ENCODE measurements around the gene TMEM151A. TPM values are rescaled to one million over a fixed set of nuclear protein-coding genes. Genes with fewer than 3 reads are reported as not detected.
"Not testable (repeated sequence)": the region's sequence is repeated elsewhere in the genome, so short reads cannot be mapped to it uniquely, and the experiment has no call there.

TMEM151A gene
- total RNA-seq, 1 experiment from 2014 or later, result not detected

DNA sequence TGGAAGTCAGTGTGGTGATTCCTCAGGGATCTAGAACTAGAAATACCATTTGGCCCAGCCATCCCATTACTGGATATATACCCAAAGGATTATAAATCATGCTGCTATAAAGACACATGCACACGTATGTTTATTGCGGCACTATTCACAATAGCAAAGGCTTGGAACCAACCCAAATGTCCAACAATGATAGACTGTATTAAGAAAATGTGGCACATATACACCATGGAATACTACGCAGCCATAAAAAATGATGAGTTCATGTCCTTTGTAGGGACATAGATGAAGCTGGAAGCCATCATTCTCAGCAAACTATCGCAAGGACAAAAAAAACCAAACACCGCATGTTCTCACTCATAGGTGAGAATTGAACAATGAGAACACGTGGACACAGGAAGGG lies 29.1 kb downstream of the TMEM151A start:
- H3K4me3 ChIP-seq (ENCODE audit: low read length); H4K20me1 ChIP-seq (ENCODE audit: low read length); H3K27me3 ChIP-seq (ENCODE audit: low read length); H3K9me2 ChIP-seq (replicated peaks; ENCODE audit: low read length); H3K4me1 ChIP-seq (ENCODE audit: insufficient read depth, low read length); H3K79me2 ChIP-seq (ENCODE audit: low read length); H3K9ac ChIP-seq (ENCODE audit: low read length); BruUV-seq (replicated peaks); CTCF ChIA-PET; H2AFZ ChIP-seq (ENCODE audit: low read length); POLR2A ChIA-PET (ENCODE audit: unreplicated experiment); intact Hi-C loops (cut with micrococcal nuclease); DNase-seq; H3K4me2 ChIP-seq (ENCODE audit: low read length); H3K9me3 ChIP-seq (ENCODE audit: low read length); H3F3A ChIP-seq (ENCODE audit: low read length, unreplicated experiment); ATAC-seq; H3K27ac ChIP-seq (ENCODE audit: low read length); H3K36me3 ChIP-seq (ENCODE audit: low read depth, low read length): not testable (repeated sequence)

GRCh38 chr11:66321606-66322005 lies 29.9 kb downstream of the TMEM151A start:
- Histone ChIP-seq H3K9ac (ENCODE audit: low read length) (no peak overlapping the region), H3K9me2 (replicated peaks; ENCODE audit: low read length) (no peaks in the 10 kb centered on the region), H3F3A (ENCODE audit: low read length, unreplicated experiment) (no peaks in the 10 kb centered on the region), H4K20me1 (ENCODE audit: low read length) (no peaks in the 10 kb centered on the region), H3K4me3 (ENCODE audit: low read length) (no peak overlapping the region), H3K36me3 (ENCODE audit: low read depth, low read length) (no peaks in the 10 kb centered on the region), H3K4me2 (ENCODE audit: low read length) (no peak overlapping the region), H3K79me2 (ENCODE audit: low read length) (no peaks in the 10 kb centered on the region), H3K27me3 (ENCODE audit: low read length) (no peaks in the 10 kb centered on the region), H3K27ac (ENCODE audit: low read length) (no peak overlapping the region), H3K4me1 (ENCODE audit: insufficient read depth, low read length) (peaks cover 3% of the 10 kb centered on the region), H3K9me3 (ENCODE audit: low read length) (no peaks in the 10 kb centered on the region), H2AFZ (ENCODE audit: low read length) (no peak overlapping the region)
- no peak for DNase-seq
- POLR2A ChIA-PET (ENCODE audit: unreplicated experiment), result no interaction called here
- BruUV-seq (replicated peaks), result no TSS peak
- no peak for TF ChIP-seq EZH2phosphoT487 (IDR thresholded peaks at IDR 0.05; ENCODE audit: borderline replicate concordance, low read length)
- no peak for TF ChIP-seq CTCF (conservative IDR thresholded peaks at IDR 0.05; ENCODE audit: low read depth, low read length)
- TF ChIP-seq EZH2 (IDR thresholded peaks at IDR 0.05; ENCODE audit: low read length, unreplicated experiment), result no peak
- intact Hi-C loops (cut with micrococcal nuclease), result no loop called here
- no peak for ATAC-seq
- CTCF ChIA-PET, result interaction anchor here (0.6 to 1.1 kb wide), 2 partner anchors 9 to 64 kb away, joined by 4 to 8 read pairs; no protein-coding TSS in a partner anchor

GRCh38 chr11:66322732-66323427 lies 31.2 kb downstream of the TMEM151A start:
- no TSS peak for BruUV-seq (replicated peaks)
- H3K36me3 ChIP-seq (ENCODE audit: low read depth, low read length), result no peaks in the 10 kb centered on the region
- POLR2A ChIA-PET (ENCODE audit: unreplicated experiment), result no interaction called here

More at GRCh38 chr11:66322732-66323427, 31.2 kb downstream of the TMEM151A start:
- Histone ChIP-seq H3K79me2 (ENCODE audit: low read length) (no peaks in the 10 kb centered on the region), H3K9me3 (ENCODE audit: low read length) (no peaks in the 10 kb centered on the region), H3K27ac (ENCODE audit: low read length) (no peak overlapping the region), H3K9ac (ENCODE audit: low read length) (no peak overlapping the region), H4K20me1 (ENCODE audit: low read length) (no peaks in the 10 kb centered on the region), H3K4me2 (ENCODE audit: low read length) (no peak overlapping the region), H2AFZ (ENCODE audit: low read length) (no peak overlapping the region), H3K27me3 (ENCODE audit: low read length) (no peaks in the 10 kb centered on the region), H3K4me1 (ENCODE audit: insufficient read depth, low read length) (peaks cover 15% of the 10 kb centered on the region), H3K9me2 (replicated peaks; ENCODE audit: low read length) (no peaks in the 10 kb centered on the region), H3K4me3 (ENCODE audit: low read length) (no peak overlapping the region), H3F3A (ENCODE audit: low read length, unreplicated experiment) (no peaks in the 10 kb centered on the region)
- DNase-seq, result no peak
- ATAC-seq, result no peak
- CTCF ChIA-PET, result no interaction called here
- TF ChIP-seq CTCF (conservative IDR thresholded peaks at IDR 0.05; ENCODE audit: low read depth, low read length) (no peak), EZH2 (IDR thresholded peaks at IDR 0.05; ENCODE audit: low read length, unreplicated experiment) (no peak), EZH2phosphoT487 (IDR thresholded peaks at IDR 0.05; ENCODE audit: borderline replicate concordance, low read length) (no peak)
- intact Hi-C loops (cut with micrococcal nuclease), result no loop called here

All from PC-3 (cell line).